Lower leg skin (tissue), 3 donors: ENCODE results near the gene TSEN15.

ENCODE experiments used
- POLR2A ChIP-seq, 2 donors: fragments of 450-650 bp; IDR thresholded peaks; one replicate each; pipeline ENCODE4 v1.6.1; 2016 to 2017; ENCODE audit warnings: antibody characterized with exemption in 2 of 2, mild to moderate bottlenecking in 1 of 2, moderate library complexity in 1 of 2
- TF ChIP-seq, protein P1 (sequence below), 3 donors: fragments of 450-650 bp; IDR thresholded peaks; one replicate each; pipeline ENCODE4 v1.5.1; 2016; ENCODE audit warnings: antibody characterized with exemption in 3 of 3, mild to moderate bottlenecking in 3 of 3, moderate library complexity in 2 of 3

GRCh38 chr1:184052194-184052559 lies 647 bp downstream of the TSEN15 start:
- TF ChIP-seq POLR2A (IDR thresholded peaks at IDR 0.05): no peak
- TF ChIP-seq, protein P1, sequence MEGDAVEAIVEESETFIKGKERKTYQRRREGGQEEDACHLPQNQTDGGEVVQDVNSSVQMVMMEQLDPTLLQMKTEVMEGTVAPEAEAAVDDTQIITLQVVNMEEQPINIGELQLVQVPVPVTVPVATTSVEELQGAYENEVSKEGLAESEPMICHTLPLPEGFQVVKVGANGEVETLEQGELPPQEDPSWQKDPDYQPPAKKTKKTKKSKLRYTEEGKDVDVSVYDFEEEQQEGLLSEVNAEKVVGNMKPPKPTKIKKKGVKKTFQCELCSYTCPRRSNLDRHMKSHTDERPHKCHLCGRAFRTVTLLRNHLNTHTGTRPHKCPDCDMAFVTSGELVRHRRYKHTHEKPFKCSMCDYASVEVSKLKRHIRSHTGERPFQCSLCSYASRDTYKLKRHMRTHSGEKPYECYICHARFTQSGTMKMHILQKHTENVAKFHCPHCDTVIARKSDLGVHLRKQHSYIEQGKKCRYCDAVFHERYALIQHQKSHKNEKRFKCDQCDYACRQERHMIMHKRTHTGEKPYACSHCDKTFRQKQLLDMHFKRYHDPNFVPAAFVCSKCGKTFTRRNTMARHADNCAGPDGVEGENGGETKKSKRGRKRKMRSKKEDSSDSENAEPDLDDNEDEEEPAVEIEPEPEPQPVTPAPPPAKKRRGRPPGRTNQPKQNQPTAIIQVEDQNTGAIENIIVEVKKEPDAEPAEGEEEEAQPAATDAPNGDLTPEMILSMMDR (IDR thresholded peaks at IDR 0.05): no peak
